Glutamatergic neuron (in vitro differentiated cells): ENCODE measurements around the gene RIMS3. TPM values are rescaled to one million over a fixed set of nuclear protein-coding genes. Genes with fewer than 3 reads are reported as not detected.

Experiments used
- DNase-seq: peaks from one replicate; pipeline ENCODE4 v3.0.0; 2022
- H3K27ac Mint-ChIP-seq: one replicate; pipeline ENCODE4 v1.8.0; 2020; ENCODE audit warnings: mild to moderate bottlenecking, mixed read lengths, inconsistent platforms; ENCODE audit not compliant: unreplicated experiment
- H3K27me3 Mint-ChIP-seq: one replicate; pipeline ENCODE4 v1.8.0; 2020; ENCODE audit warnings: mild to moderate bottlenecking, moderate library complexity, mixed read lengths, inconsistent platforms; ENCODE audit not compliant: unreplicated experiment
- H3K36me3 Mint-ChIP-seq: one replicate; pipeline ENCODE4 v1.8.0; 2020; ENCODE audit warnings: mild to moderate bottlenecking, mixed read lengths, inconsistent platforms; ENCODE audit not compliant: unreplicated experiment
- H3K4me1 Mint-ChIP-seq: one replicate; pipeline ENCODE4 v1.8.0; 2020; ENCODE audit warnings: mild to moderate bottlenecking, low read depth, mixed read lengths, inconsistent platforms; ENCODE audit not compliant: unreplicated experiment
- H3K4me3 Mint-ChIP-seq: one replicate; pipeline ENCODE4 v1.8.0; 2020; ENCODE audit warnings: mild to moderate bottlenecking, mixed read lengths, inconsistent platforms; ENCODE audit not compliant: unreplicated experiment
- H3K9me3 Mint-ChIP-seq: one replicate; pipeline ENCODE4 v1.8.0; 2020; ENCODE audit warnings: mild to moderate bottlenecking, moderate library complexity, mixed read lengths, inconsistent platforms; ENCODE audit not compliant: unreplicated experiment
- total RNA-seq: library from RNA; stranded (reverse); fragmentation: NEBNext Ultra II Directional; extraction: Animal tissue kit (Norgen Biotek cat#: 25700); gene quantifications from one replicate; pipeline ENCODE4 v1.2.1, GENCODE V29; 2021; ENCODE audit not compliant: unreplicated experiment
- TF ChIP-seq, protein P1 (sequence below): fragments of 200-600 bp; sonication (generic); IDR thresholded peaks from one replicate; pipeline ENCODE4 v1.5.0; 2021; ENCODE audit not compliant: partially characterized antibody, unreplicated experiment

RIMS3 gene
- total RNA-seq, 1 donor from 2014 or later, result 126 TPM

DNA sequence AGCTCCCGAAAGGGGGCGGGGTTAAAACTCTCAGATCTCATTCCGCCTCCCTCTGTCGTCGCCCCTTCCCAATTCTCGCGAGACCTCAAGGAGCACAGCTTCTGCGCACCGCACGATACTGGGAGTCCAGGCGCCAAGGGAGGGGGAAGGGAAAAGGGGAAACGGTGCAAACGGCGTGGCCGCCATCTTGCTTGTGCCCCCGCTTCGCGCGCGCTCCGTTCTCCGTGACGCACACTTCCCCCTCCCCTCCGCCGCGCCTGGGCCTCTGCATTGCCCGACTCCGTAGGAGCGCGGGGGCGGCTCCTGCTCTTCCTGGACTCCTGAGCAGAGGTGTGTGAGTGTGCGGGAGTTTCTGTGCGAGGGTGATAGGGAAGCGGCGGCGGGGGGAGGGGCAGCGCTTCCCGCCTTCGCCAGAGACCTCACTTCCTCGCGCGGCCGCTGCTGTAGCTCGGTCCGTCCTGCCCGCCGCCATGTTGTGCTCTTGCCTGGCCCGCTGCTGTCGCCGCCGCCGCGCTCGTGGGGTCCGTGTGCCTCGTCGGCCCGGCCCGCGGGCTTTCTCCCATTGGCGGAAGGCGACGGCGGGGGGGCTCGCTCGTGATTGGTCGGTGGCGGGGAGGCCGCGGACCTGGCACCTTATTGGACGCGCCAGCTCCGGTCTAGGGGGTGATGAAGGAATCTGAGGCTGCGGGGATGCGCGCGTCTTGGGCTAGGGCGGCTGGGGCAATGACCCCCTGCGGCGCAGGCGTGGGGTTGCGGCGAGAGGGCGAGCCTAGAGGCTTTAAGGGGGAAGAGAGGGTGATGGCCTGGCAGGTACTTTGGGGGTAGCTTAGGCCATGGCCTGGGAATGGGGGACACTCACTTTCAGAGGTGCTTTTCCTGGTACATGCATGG lies 26.3 kb upstream of the RIMS3 start, which contains the start of gene NFYC:
Gene NFYC, plus strand, starts transcription at position 167 of the 891 bp plus-strand sequence. CDS start 47,140 bp downstream, outside the sequence.
- TF ChIP-seq, protein P1, sequence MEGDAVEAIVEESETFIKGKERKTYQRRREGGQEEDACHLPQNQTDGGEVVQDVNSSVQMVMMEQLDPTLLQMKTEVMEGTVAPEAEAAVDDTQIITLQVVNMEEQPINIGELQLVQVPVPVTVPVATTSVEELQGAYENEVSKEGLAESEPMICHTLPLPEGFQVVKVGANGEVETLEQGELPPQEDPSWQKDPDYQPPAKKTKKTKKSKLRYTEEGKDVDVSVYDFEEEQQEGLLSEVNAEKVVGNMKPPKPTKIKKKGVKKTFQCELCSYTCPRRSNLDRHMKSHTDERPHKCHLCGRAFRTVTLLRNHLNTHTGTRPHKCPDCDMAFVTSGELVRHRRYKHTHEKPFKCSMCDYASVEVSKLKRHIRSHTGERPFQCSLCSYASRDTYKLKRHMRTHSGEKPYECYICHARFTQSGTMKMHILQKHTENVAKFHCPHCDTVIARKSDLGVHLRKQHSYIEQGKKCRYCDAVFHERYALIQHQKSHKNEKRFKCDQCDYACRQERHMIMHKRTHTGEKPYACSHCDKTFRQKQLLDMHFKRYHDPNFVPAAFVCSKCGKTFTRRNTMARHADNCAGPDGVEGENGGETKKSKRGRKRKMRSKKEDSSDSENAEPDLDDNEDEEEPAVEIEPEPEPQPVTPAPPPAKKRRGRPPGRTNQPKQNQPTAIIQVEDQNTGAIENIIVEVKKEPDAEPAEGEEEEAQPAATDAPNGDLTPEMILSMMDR, result no peak
- H3K4me3 Mint-ChIP-seq, result peak within 1 kb of the TSS; percentile 95
- peak; percentile 96 for DNase-seq
- peaks cover 1% of the 10 kb centered on the region for H3K36me3 Mint-ChIP-seq
- peaks cover 14% of the 10 kb centered on the region for H3K4me1 Mint-ChIP-seq
- H3K27me3 Mint-ChIP-seq, result peaks cover 11% of the 10 kb centered on the region
- peak within 1 kb of the TSS; percentile 80 for H3K27ac Mint-ChIP-seq
- peaks cover 5% of the 10 kb centered on the region for H3K9me3 Mint-ChIP-seq

DNA sequence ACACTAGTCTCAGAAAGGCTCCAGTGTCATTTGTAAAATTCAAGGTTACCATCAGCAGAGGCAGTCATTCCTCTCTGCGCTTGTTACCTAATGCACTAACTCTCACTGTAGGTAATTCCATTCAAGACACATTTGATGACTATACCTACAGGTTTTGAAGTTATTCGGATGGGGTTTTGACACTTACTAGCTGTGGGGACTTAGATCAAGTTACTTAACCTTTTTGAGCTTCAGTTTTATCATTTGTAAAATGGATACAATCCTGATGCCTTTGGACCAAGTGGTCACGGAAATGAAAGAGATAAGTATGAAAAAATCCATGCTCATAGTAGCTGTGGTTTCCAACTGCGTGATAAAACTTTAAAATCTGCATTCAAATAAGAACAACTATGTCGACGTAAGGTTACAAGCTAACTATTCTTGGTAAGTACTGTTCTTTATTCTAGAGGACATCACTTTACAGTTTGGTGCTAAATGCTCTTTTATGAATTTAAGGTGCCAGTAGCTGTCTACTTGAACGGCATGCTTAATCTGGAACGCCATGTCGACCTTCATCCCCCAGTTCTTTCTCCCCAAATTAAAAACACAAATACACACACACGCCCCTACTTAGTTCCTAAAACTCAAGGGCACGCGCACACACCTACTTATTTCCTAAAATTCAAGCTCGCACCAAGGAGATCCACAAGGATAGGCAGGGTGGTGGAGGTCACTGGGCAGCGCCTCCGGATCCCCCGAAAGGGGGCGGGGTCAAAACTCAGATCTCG lies 25.5 kb upstream of the RIMS3 start:
- Mint-ChIP-seq H3K4me1 (peaks cover 14% of the 10 kb centered on the region), H3K27me3 (peaks cover 11% of the 10 kb centered on the region), H3K4me3 (peak overlapping the region; percentile 95), H3K36me3 (peaks cover 4% of the 10 kb centered on the region), H3K27ac (peak overlapping the region; percentile 80), H3K9me3 (peaks cover 7% of the 10 kb centered on the region)
- DNase-seq, result no peak
- TF ChIP-seq, protein P1, result no peak

DNA sequence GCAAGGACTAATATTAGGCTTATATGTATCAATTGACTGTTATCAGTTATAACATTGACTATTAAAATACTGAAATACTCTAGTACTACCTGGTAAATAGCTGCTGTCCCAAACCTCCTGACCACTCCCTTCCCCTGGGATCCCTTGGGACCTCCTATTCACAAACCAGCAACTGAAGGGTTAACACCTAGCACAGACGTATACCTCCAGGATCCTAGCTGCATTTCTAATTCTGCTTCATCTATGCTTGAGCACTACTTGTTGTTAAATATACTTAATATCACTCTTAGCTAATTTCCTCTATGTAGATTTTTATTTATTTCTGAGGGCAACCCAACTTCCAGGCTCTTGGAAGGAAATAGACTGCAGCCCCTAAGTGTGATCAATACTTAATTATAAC lies 24.3 kb upstream of the RIMS3 start:
- H3K4me1 Mint-ChIP-seq, result peaks cover 14% of the 10 kb centered on the region
- H3K9me3 Mint-ChIP-seq, result peaks cover 7% of the 10 kb centered on the region
- no peak overlapping the region for H3K4me3 Mint-ChIP-seq
- no peak overlapping the region for H3K27ac Mint-ChIP-seq
- peaks cover 11% of the 10 kb centered on the region for H3K27me3 Mint-ChIP-seq
- DNase-seq, result no peak
- TF ChIP-seq, protein P1, result no peak
- H3K36me3 Mint-ChIP-seq, result peaks cover 9% of the 10 kb centered on the region

DNA sequence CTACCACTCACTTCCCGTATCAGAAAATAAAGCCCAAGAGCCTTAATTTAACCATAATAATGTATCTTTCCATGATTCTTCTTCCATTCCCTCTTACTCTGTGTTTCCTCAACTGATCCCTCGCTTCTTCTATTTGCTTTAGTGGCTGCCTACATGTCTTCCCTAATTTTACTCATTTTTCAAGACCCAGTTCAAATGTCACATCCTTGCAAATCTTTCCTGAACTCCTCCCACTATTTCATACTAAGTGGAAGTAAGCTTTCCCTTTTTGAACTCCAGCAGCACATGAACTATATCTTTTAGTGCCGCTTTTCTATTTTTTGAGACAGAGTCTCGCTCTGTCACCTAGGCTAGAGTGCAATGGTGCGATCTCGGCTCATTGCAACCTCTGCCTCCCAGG lies 22.2 kb upstream of the RIMS3 start:
- peaks cover 13% of the 10 kb centered on the region for H3K4me1 Mint-ChIP-seq
- H3K27me3 Mint-ChIP-seq, result peaks cover 11% of the 10 kb centered on the region
- no peak for DNase-seq
- H3K27ac Mint-ChIP-seq, result no peak overlapping the region
- TF ChIP-seq, protein P1, result no peak
- peaks cover 9% of the 10 kb centered on the region for H3K36me3 Mint-ChIP-seq
- H3K4me3 Mint-ChIP-seq, result no peak overlapping the region
- peaks cover 7% of the 10 kb centered on the region for H3K9me3 Mint-ChIP-seq
